Erythroblast (primary cell): ENCODE measurements around the gene GNAT2.

Experiments
- GATA1 ChIP-seq: IDR thresholded peaks from 2 replicates; pipeline ENCODE4 v1.6.1; 2011; ENCODE audit warnings: low read depth, mild to moderate bottlenecking, control low read depth, low read length, moderate library complexity
- POLR2A ChIP-seq: IDR thresholded peaks from 2 replicates; pipeline ENCODE4 v1.6.1; 2011; ENCODE audit warnings: mild to moderate bottlenecking, low read length

- TF ChIP-seq POLR2A (no peak), GATA1 (no peak)
These were observed 59.4 kb downstream of the GNAT2 start for GRCh38 chr1:109559995-109560394.
